H9 (cell line): Measurements from ENCODE around the gene KAZN. TPM values are rescaled to one million over a fixed set of nuclear protein-coding genes. Genes with fewer than 3 reads are reported as not detected.

Experiments used
- DNase-seq: peaks from one replicate; pipeline ENCODE4 v3.0.0-alpha.2; 2017
- H2AFZ ChIP-seq: one replicate; pipeline ENCODE4 v1.6.1; 2013; ENCODE audit warnings: mild to moderate bottlenecking, low read length, control low read depth, moderate library complexity
- H2AK5ac ChIP-seq: 2 replicates; pipeline ENCODE4 v1.6.1; 2013; ENCODE audit warnings: low read length, control low read depth, mixed read lengths; ENCODE audit not compliant: insufficient read length
- H2BK120ac ChIP-seq: one replicate; pipeline ENCODE4 v1.6.1; 2013; ENCODE audit warnings: low read depth, mild to moderate bottlenecking, low read length, control low read depth, inconsistent platforms; ENCODE audit not compliant: poor library complexity, severe bottlenecking
- H2BK12ac ChIP-seq: 2 replicates; pipeline ENCODE4 v1.6.1; 2013; ENCODE audit warnings: low read length, control low read depth, mixed read lengths, low read depth; ENCODE audit not compliant: insufficient read length
- H2BK15ac ChIP-seq: 2 replicates; pipeline ENCODE4 v1.6.1; 2013; ENCODE audit warnings: low read depth, low read length, control low read depth
- H2BK20ac ChIP-seq: one replicate; pipeline ENCODE4 v1.6.1; 2013; ENCODE audit warnings: low read depth, mild to moderate bottlenecking, low read length, control low read depth, inconsistent platforms; ENCODE audit not compliant: poor library complexity, severe bottlenecking
- H2BK5ac ChIP-seq: 2 replicates; pipeline ENCODE4 v1.6.1; 2013; ENCODE audit warnings: low read length, control low read depth, mixed read lengths; ENCODE audit not compliant: insufficient read length
- H3K14ac ChIP-seq: 2 replicates; pipeline ENCODE4 v1.6.1; 2013; ENCODE audit warnings: low read length, control low read depth; ENCODE audit not compliant: insufficient read depth
- H3K18ac ChIP-seq: 2 replicates; pipeline ENCODE4 v1.6.1; 2013; ENCODE audit warnings: low read depth, mild to moderate bottlenecking, mixed read lengths, low read length, control low read depth; ENCODE audit not compliant: insufficient read length
- H3K23ac ChIP-seq: 2 replicates; pipeline ENCODE4 v1.6.1; 2013; ENCODE audit warnings: low read length, control low read depth, mixed read lengths, low read depth; ENCODE audit not compliant: insufficient read length
- H3K23me2 ChIP-seq: 2 replicates; pipeline ENCODE4 v1.6.1; 2013; ENCODE audit warnings: low read depth, mild to moderate bottlenecking, mixed read lengths, low read length, control low read depth; ENCODE audit not compliant: insufficient read length, poor library complexity, severe bottlenecking
- H3K27ac ChIP-seq: 2 replicates; pipeline ENCODE4 v1.5.1; 2013; ENCODE audit warnings: low read length, control low read depth, mixed read lengths, low read depth; ENCODE audit not compliant: insufficient read length
- H3K27me3 ChIP-seq: 2 replicates; pipeline ENCODE4 v1.6.1; 2013; ENCODE audit warnings: low read length, control low read depth, inconsistent platforms; ENCODE audit not compliant: insufficient read depth
- H3K4ac ChIP-seq: 2 replicates; pipeline ENCODE4 v1.6.1; 2013; ENCODE audit warnings: low read depth, mild to moderate bottlenecking, control low read depth, inconsistent platforms, low read length, moderate library complexity
- H3K4me1 ChIP-seq: 2 replicates; pipeline ENCODE4 v1.6.1; 2013; ENCODE audit warnings: low read length, control low read depth, inconsistent platforms; ENCODE audit not compliant: insufficient read depth
- H3K4me2 ChIP-seq: 2 replicates; pipeline ENCODE4 v1.6.1; 2013; ENCODE audit warnings: low read length, control low read depth, mixed read lengths; ENCODE audit not compliant: insufficient read length, insufficient read depth
- H3K56ac ChIP-seq: 2 replicates; pipeline ENCODE4 v1.6.1; 2013; ENCODE audit warnings: low read depth, mild to moderate bottlenecking, mixed read lengths, low read length, control low read depth; ENCODE audit not compliant: insufficient read length
- H3K79me1 ChIP-seq: 2 replicates; pipeline ENCODE4 v1.6.1; 2013; ENCODE audit warnings: low read depth, mild to moderate bottlenecking, moderate library complexity, low read length, control low read depth, inconsistent platforms; ENCODE audit not compliant: insufficient read depth, poor library complexity, severe bottlenecking
- H3K79me2 ChIP-seq: 2 replicates; pipeline ENCODE4 v1.6.1; 2013; ENCODE audit warnings: low read length, control low read depth, inconsistent platforms; ENCODE audit not compliant: insufficient read depth
- H3K9ac ChIP-seq: 2 replicates; pipeline ENCODE4 v1.6.1; 2013; ENCODE audit warnings: low read length, control low read depth, mixed read lengths; ENCODE audit not compliant: insufficient read length; ENCODE audit errors: extremely low read depth
- H3K9me3 ChIP-seq: one replicate; pipeline ENCODE4 v1.6.1; 2013; ENCODE audit warnings: low read depth, low read length, inconsistent platforms; ENCODE audit not compliant: control insufficient read depth
- H3T11ph ChIP-seq: one replicate; pipeline ENCODE4 v1.6.1; 2013; ENCODE audit warnings: mild to moderate bottlenecking, low read length, control low read depth, inconsistent platforms
- H4K20me1 ChIP-seq: one replicate; pipeline ENCODE4 v1.6.1; 2013; ENCODE audit not compliant: control insufficient read depth, insufficient read length, insufficient read depth
- H4K5ac ChIP-seq: 2 replicates; pipeline ENCODE4 v1.6.1; 2013; ENCODE audit warnings: low read depth, mild to moderate bottlenecking, mixed read lengths, low read length, control low read depth; ENCODE audit not compliant: insufficient read length
- H4K8ac ChIP-seq: replicated peaks from 2 replicates; pipeline ENCODE4 v1.6.1; 2013; ENCODE audit warnings: low read length, control low read depth, mixed read lengths, low read depth; ENCODE audit not compliant: insufficient read length
- H4K91ac ChIP-seq: 2 replicates; pipeline ENCODE4 v1.6.1; 2013; ENCODE audit warnings: low read depth, mild to moderate bottlenecking, moderate library complexity, mixed read lengths, low read length, control low read depth; ENCODE audit not compliant: insufficient read length
- H3K27ac Mint-ChIP-seq, 3 experiments: 2 replicates in 2 of 3; 3 replicates in 1 of 3; pipeline ENCODE4 v1.8.0; 2020 to 2021; ENCODE audit warnings: mixed read lengths in 3 of 3, mild to moderate bottlenecking in 1 of 3, moderate library complexity in 1 of 3
- H3K27me3 Mint-ChIP-seq: 2 replicates; pipeline ENCODE4 v1.8.0; 2021; ENCODE audit warnings: low read depth, mild to moderate bottlenecking, moderate library complexity, mixed read lengths
- H3K36me3 Mint-ChIP-seq, 3 experiments: 2 replicates in 2 of 3; 3 replicates in 1 of 3; pipeline ENCODE4 v1.8.0; 2020 to 2021; ENCODE audit warnings: low read depth in 3 of 3, mixed read lengths in 3 of 3; ENCODE audit not compliant: insufficient read depth in 1 of 3
- H3K4me1 Mint-ChIP-seq, 2 experiments: 2 replicates each; pipeline ENCODE4 v1.8.0; 2020; ENCODE audit warnings: mixed read lengths in 2 of 2
- H3K4me3 Mint-ChIP-seq, 2 experiments: 2 replicates in 1 of 2; 3 replicates in 1 of 2; pipeline ENCODE4 v1.8.0; 2020 to 2021; ENCODE audit warnings: mild to moderate bottlenecking in 2 of 2, mixed read lengths in 2 of 2, moderate library complexity in 1 of 2
- H3K9me3 Mint-ChIP-seq, 2 experiments: 2 replicates in 1 of 2; 3 replicates in 1 of 2; pipeline ENCODE4 v1.8.0; 2020; ENCODE audit warnings: mild to moderate bottlenecking in 2 of 2, mixed read lengths in 2 of 2, moderate library complexity in 1 of 2
- WGBS: extraction: QIAGEN DNeasy Blood & Tissue Kit; methylation state at CpG from one replicate; pipeline ENCODE4 v1.1.7; 2013; ENCODE audit warnings: missing lambda C conversion rate, low lambda C conversion rate, mixed read lengths; ENCODE audit not compliant: insufficient read length; ENCODE audit errors: extremely low coverage; 5-methylcytosine and 5-hydroxymethylcytosine counted together
- total RNA-seq: library from RNA; stranded (reverse); gene quantifications from 2 replicates; pipeline ENCODE4 v1.2.1, GENCODE V29; 2021
- TF ChIP-seq, protein P1 (sequence below): fragments of 200-600 bp; sonication (generic); conservative IDR thresholded peaks from 3 replicates; pipeline ENCODE4 v1.8.0; 2021; ENCODE audit warnings: antibody characterized with exemption, mild to moderate bottlenecking

The KAZN gene
- total RNA-seq, 1 experiment from 2014 or later, result 7.6 TPM

DNA sequence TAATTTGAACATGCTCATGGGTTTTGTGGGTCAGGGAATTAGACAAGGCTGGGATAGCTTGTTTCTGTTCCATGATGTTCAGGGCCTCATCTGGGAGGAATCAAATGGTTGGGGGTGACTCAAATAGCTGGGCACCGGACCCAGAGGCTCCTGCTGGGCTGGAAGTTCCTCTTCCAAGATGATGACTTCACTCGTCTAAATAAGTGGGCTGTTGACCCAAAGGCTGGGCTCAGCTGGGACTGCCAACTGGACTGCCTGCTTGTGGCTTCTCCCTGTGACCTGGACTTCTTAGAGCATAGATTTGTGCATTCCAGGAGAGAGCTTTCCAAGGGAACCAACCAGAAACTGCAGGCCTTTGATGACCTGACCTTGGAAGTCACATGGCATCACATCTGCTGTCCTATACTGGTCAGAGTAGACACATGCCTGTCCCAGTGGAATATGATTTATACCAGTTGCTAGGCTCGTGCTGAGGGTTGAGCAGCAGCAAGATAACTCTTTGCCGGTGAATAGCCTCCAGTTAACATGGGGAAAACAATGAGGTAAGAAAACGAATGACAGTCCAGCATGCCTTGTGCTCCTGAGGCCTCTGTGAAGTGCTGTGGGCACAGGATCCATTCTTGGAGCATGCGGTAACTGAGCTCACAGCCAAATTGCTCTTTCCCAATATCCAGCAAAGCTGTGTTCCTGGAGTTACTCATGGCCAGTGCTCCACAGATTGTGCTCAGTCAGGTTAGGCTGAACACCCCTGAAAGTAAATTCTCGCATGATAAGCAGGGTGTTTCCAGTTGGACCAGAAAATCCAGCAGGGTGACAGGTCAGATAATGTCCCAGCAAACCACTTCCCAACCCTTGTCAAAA, 282.2 kb downstream of the KAZN start:
- no peak overlapping the region for H3K27ac ChIP-seq
- no peak overlapping the region for H4K5ac ChIP-seq
- H2AFZ ChIP-seq, result no peak overlapping the region
- H3K27ac Mint-ChIP-seq, result no peak overlapping the region
- H3K79me1 ChIP-seq, result no peaks in the 10 kb centered on the region
- H4K20me1 ChIP-seq, result no peaks in the 10 kb centered on the region
- H3K79me2 ChIP-seq, result no peaks in the 10 kb centered on the region
- H3K27me3 Mint-ChIP-seq, result peaks cover 4% of the 10 kb centered on the region; the same call in 1 of the 2 replicates
- no peak overlapping the region for H2BK15ac ChIP-seq
- WGBS, result no CpG with 5 or more reads among the region's 7 CpGs
- H3K4ac ChIP-seq, result no peak overlapping the region
- H3K9me3 ChIP-seq, result no peaks in the 10 kb centered on the region
- no peak for DNase-seq
- H2AK5ac ChIP-seq, result no peak overlapping the region
- no peak overlapping the region for H3K18ac ChIP-seq
- no peak overlapping the region for H4K8ac ChIP-seq
- no peaks in the 10 kb centered on the region for H3K27me3 ChIP-seq
- no peak overlapping the region for H3K23ac ChIP-seq
- no peak overlapping the region for H2BK120ac ChIP-seq
- H3K56ac ChIP-seq, result no peak overlapping the region
- no peak overlapping the region for H3K9ac ChIP-seq
- TF ChIP-seq, protein P1, sequence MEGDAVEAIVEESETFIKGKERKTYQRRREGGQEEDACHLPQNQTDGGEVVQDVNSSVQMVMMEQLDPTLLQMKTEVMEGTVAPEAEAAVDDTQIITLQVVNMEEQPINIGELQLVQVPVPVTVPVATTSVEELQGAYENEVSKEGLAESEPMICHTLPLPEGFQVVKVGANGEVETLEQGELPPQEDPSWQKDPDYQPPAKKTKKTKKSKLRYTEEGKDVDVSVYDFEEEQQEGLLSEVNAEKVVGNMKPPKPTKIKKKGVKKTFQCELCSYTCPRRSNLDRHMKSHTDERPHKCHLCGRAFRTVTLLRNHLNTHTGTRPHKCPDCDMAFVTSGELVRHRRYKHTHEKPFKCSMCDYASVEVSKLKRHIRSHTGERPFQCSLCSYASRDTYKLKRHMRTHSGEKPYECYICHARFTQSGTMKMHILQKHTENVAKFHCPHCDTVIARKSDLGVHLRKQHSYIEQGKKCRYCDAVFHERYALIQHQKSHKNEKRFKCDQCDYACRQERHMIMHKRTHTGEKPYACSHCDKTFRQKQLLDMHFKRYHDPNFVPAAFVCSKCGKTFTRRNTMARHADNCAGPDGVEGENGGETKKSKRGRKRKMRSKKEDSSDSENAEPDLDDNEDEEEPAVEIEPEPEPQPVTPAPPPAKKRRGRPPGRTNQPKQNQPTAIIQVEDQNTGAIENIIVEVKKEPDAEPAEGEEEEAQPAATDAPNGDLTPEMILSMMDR, result no peak
- H3K36me3 Mint-ChIP-seq, result no peaks in the 10 kb centered on the region
- no peak overlapping the region for H4K91ac ChIP-seq
- H3K4me1 Mint-ChIP-seq, result peaks cover 23 to 31% of the 10 kb centered on the region in 2 experiments
- no peaks in the 10 kb centered on the region for H3K9me3 Mint-ChIP-seq
- H3T11ph ChIP-seq, result no peak overlapping the region
- H3K23me2 ChIP-seq, result no peaks in the 10 kb centered on the region
- no peak overlapping the region for H3K14ac ChIP-seq
- H2BK12ac ChIP-seq, result no peak overlapping the region
- no peak overlapping the region for H2BK20ac ChIP-seq
- no peak overlapping the region for H3K4me3 Mint-ChIP-seq
- no peak overlapping the region for H2BK5ac ChIP-seq
- H3K4me1 ChIP-seq, result peaks cover 6% of the 10 kb centered on the region; the same call in 1 of the 2 replicates
- no peak overlapping the region for H3K4me2 ChIP-seq
